Thyroid gland (tissue), 4 donors: ENCODE measurements around the gene RB1.

Source experiments
- CTCF ChIP-seq, 6 experiments: fragments of 200-600 bp in 3 of 6; fragments of 450-650 bp in 3 of 6; sonication (generic) in 3 of 6; IDR thresholded peaks; one replicate each; pipeline ENCODE4 v1.5.1; 2016 to 2019; ENCODE audit warnings: antibody characterized with exemption in 6 of 6, mild to moderate bottlenecking in 2 of 6, inconsistent platforms in 1 of 6, moderate library complexity in 1 of 6
- POLR2A ChIP-seq, 2 donors: fragments of 450-650 bp; IDR thresholded peaks; one replicate each; pipeline ENCODE4 v1.6.1; 2017; ENCODE audit warnings: antibody characterized with exemption in 2 of 2, mild to moderate bottlenecking in 2 of 2, moderate library complexity in 1 of 2

- TF ChIP-seq CTCF (IDR thresholded peaks at IDR 0.05): no peak
- TF ChIP-seq POLR2A (IDR thresholded peaks at IDR 0.05): no peak
These were observed 128.6 kb downstream of the RB1 start for GRCh38 chr13:48431987-48432615.
